ENCODE measurements around the gene PTTG2. TPM values are rescaled to one million over a fixed set of nuclear protein-coding genes. Genes with fewer than 3 reads are reported as not detected.
A peak's percentile ranks its signal among the peaks of the same experiment; 100 is the strongest.
"Not testable (repeated sequence)": the region's sequence is repeated elsewhere in the genome, so short reads cannot be mapped to it uniquely, and the experiment has no call there.

PTTG2 gene
- total RNA-seq, 1 donor from 2014 or later, result not detected

DNA sequence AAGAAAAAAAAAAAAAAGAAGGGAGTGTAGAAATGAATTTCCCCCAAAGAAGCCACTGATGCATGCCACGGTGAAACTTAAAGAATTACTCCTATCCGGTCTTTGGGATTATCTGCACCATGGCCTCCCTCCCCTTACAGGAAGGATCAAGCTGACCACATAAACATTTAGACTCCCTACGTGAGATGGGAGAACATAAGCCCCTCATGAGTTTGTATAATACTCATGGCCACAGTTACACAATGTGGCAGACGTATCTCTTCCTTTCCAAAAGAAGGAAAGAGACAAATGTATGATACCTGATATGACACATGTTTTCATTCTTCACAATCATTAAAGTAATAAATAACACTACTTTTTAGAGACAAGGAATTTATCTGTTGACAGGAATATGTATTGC is 3.3 kb upstream of the PTTG2 start:
- DNase-seq (ENCODE audit: low read depth in 2 of 2), result no peak

DNA sequence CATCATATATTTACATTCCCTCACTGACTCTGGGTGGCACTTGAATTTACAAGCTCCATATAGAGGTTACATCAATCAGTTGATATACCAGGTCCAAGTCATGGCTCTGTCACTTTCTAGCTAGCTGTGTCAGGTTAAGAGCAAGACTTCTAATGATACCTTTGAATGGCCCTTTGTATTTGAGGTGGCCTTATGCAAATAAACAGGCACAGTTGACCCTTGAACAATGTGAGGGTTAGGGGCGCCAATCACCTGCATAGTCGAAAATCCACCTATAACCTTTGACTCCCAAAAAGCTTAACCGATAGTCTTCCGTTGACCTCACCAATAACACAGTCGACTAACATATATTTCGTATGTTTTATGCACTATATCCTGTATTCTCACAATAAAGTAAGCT is 1.3 kb upstream of the PTTG2 start:
- DNase-seq (ENCODE audit: low read depth in 2 of 2), result no peak

GRCh38 chr4:37960679-37961450 is 667 bp downstream of the PTTG2 start:
- no peak for DNase-seq (ENCODE audit: low read depth in 2 of 2)

- DNase-seq (ENCODE audit: low read depth in 2 of 2), result no peak
Measured at GRCh38 chr4:37964734-37965457, 4.7 kb downstream of the PTTG2 start.

GRCh38 chr4:37966044-37966443 is 5.8 kb downstream of the PTTG2 start:
- no peak for DNase-seq (ENCODE audit: low read depth in 2 of 2)

- DNase-seq (ENCODE audit: low read depth in 2 of 2), result no peak
Measured at GRCh38 chr4:37967736-37968135, 7.5 kb downstream of the PTTG2 start.

DNA sequence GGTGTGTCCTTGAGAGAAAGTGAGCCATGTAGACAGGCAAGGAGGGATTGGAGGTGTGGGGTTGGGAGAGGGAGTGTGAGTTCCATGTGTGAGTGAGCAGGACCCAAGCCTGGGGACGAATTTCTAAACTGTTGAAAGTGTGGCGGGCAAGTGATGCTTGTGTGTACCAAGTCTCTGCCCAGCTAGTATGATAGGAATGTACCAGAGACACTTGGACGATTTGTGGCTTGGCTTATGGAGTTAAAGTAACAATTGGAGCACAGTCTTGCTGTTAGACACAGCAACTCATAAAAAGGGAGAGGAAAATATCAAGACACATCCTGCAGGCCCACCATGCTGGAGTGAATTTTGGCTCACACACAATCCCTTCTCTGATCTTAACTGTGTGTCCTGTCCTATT is 8.5 kb downstream of the PTTG2 start:
- no peak for DNase-seq (ENCODE audit: low read depth in 2 of 2)

- DNase-seq (ENCODE audit: low read depth in 2 of 2), result peak in 1 of 2 donors; percentile 48
Measured at GRCh38 chr4:37970702-37971101, 10.5 kb downstream of the PTTG2 start.

DNA sequence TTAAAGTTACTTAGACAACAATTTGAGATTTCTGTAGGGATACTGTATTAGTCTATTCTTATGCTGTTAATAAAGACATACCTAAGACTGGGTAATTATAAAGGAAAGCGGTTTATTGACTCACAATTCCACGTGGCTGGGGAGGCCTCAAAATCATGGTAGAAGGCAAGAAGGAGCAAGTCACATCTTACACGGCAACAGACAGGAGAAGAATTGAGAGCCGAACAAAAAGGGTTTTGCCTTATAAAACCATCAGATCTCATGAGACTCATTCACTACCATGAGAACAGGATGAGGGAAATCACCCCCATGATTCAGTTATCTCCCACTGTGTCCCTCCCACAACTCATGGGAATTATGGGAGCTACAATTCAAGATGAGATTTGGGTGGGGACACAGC is 11.0 kb downstream of the PTTG2 start:
- DNase-seq (ENCODE audit: low read depth in 2 of 2), result no peak

DNA sequence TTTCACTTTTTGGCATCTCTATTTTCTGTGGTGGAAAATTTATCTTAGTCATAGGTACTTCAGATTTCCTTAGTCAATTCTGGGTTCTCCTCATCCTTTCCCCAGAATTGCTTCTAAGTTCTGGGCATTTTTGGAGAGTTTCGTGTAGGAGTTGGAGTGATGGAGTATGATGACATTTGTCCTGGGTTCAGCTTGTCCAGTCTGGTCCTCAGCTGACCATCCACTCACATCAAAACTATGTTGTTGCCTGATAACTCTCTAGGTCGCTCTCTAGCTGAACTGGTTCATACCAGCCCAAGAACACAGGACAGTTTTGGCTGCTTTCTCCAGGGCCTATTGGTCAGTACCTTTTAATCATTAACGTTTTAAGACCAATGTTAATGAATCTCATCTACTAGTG is 13.2 kb downstream of the PTTG2 start:
- DNase-seq (ENCODE audit: low read depth in 2 of 2), result no peak

DNA sequence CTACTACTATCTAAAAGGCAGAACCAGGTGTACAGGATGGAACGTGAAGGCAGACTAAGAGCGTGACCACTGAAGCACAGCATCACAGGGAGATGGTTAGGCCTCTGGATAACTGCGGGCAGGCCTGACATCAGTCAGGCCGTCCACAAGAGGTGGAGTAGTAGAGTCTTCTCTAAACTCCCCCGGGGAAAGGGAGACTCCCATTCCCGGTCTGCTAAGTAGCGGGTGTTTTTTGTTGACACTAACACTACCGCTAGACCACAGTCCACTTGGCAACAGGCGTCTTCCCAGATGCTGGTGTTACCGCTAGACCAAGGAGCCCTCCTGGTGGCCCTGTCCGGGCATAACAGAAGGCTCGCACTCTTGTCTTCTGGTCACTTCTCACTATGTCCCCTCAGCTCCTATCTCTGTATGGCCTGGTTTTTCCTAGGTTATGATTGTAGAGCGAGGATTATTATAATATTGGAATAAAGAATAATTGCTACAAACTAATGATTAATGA is 15.2 kb downstream of the PTTG2 start:
- DNase-seq (ENCODE audit: low read depth in 2 of 2), result not testable (repeated sequence)

GRCh38 chr4:37976507-37976906 is 16.3 kb downstream of the PTTG2 start:
- DNase-seq (ENCODE audit: low read depth in 2 of 2), result no peak

GRCh38 chr4:37976991-37977470 is 16.8 kb downstream of the PTTG2 start:
- DNase-seq (ENCODE audit: low read depth in 2 of 2), result peak; percentile 45 to 79

- peak; percentile 26 to 72 for DNase-seq (ENCODE audit: low read depth in 2 of 2)
Measured at GRCh38 chr4:37977471-37978247, 17.5 kb downstream of the PTTG2 start.

GRCh38 chr4:37978248-37978924 is 18.2 kb downstream of the PTTG2 start:
- DNase-seq (ENCODE audit: low read depth in 2 of 2), result peak in 1 of 2 donors; percentile 44

GRCh38 chr4:37980246-37980645 is 20.0 kb downstream of the PTTG2 start:
- no peak for DNase-seq (ENCODE audit: low read depth in 2 of 2)

DNA sequence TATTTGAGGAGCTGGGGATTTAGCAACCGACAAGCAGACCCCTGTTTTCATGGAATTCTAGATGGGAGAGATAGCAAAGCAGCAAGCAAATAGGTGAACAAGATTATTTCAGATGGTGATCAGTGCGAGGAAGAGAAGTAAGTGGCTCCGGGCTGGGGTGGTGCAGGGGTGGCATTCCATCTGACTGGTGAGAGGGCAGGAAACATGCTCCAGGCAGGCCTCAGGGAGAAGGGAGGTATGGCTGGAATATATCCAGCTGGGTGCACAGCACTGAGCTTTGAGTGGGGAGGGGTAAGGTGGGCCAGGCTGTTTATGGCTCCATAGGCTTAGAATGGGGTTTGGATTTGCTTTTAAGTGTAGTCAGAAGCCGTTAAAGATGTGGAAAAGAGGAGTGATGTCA is 21.2 kb downstream of the PTTG2 start:
- no peak for DNase-seq (ENCODE audit: low read depth in 2 of 2)

DNA sequence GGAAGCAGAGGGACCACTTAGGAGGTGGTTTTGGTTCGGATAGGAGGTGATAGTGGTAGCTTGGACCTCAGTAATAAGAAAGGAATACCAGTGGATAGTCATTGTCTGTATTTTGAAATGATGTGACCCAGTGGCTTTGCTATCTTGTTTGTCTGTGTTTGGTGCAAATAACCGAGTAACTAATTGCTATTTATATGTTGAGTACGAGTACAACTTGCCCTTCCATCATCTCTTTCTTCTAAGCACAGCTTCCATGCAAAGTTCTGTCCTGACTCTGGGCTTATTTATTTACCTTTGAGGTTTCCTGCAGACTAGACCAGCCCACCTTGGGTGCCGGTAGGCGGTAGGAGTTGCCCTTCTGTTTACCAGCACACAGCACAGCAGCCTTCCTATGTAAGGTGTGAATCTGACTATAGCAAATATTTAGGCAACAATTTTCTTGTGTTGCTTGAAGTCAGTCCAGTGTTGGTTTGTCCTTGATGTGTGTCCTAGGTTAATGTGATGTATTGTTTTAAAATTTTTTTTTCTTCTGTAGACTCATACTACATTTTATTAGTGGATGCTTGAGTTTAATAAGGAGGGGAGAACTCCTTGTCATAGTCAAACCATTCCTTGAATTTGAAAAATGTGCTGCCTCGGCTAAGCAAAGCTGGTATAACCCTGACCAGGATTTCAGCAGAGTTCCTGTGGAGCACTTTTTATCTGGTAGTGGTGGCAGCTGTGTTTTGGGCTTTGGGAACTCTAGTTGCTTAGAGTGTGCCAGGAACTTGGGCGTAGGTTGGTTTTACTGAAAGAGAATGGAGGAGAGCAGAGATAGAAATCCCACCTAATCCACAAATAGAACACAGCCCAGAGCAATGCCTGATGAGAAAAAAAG is 21.9 kb downstream of the PTTG2 start:
- no peak for DNase-seq (ENCODE audit: low read depth in 2 of 2)

GRCh38 chr4:37982736-37983135 is 22.5 kb downstream of the PTTG2 start:
- DNase-seq (ENCODE audit: low read depth in 2 of 2), result no peak

- no peak for DNase-seq (ENCODE audit: low read depth in 2 of 2)
Measured at GRCh38 chr4:37983951-37984350, 23.8 kb downstream of the PTTG2 start.
